HepG2 (cell line): ENCODE results near the gene GRK6. TPM values are rescaled to one million over a fixed set of nuclear protein-coding genes. Genes with fewer than 3 reads are reported as not detected.

Experiments used
- ATAC-seq: fragments of 200-7000 bp; cut with Tn5 transposase; 3 replicates; pipeline ENCODE4 v1.9.1; 2020; ENCODE audit warnings: mild to moderate bottlenecking, moderate library complexity
- BruUV-seq: library from RNA; stranded (reverse); fragments of 400-500 nt; replicated peaks from 2 replicates; lab custom pipeline; 2021; lab: Mats Ljungman, UMichigan
- CTCF ChIA-PET: fragments of 300-600 bp; formaldehyde crosslinking; extraction: SDS; loops from one replicate; lab custom pipeline; 2021; ENCODE audit warnings: low total read pairs, inconsistent platforms, low intra/inter-chr PET ratio; lab: Yijun Ruan, JAX
- POLR2A ChIA-PET: fragments of 350-600 bp; sonication (Branson Sonifier 250); formaldehyde crosslinking; loops from one replicate; lab custom pipeline; 2020; ENCODE audit warnings: antibody characterized with exemption, inconsistent platforms; lab: Yijun Ruan, JAX
- DNase-seq: peaks from one replicate; pipeline ENCODE4 v3.0.0-alpha.2; 2015; ENCODE audit warnings: low spot score
- FAIRE-seq: peaks from 3 replicates; lab custom pipeline; 2011; peaks lifted over from hg19 to GRCh38; lab: Jason Lieb, UNC
- H2AFZ ChIP-seq: one replicate; pipeline ENCODE4 v1.6.1; 2011; ENCODE audit warnings: low read length, inconsistent platforms
- H3K27ac ChIP-seq: fragments of 300-600 bp; 3 replicates; pipeline ENCODE4 v1.8.0; 2011; ENCODE audit warnings: mixed run types, mild to moderate bottlenecking, mixed read lengths, low read length, inconsistent platforms; ENCODE audit not compliant: insufficient read depth; ENCODE audit errors: extremely low read length
- H3K27me3 ChIP-seq, 2 experiments: fragments of 200-600 bp in 1 of 2; 2 replicates in 1 of 2; 3 replicates in 1 of 2; pipeline versions ENCODE4 v1.6.0 to v1.8.0; 2011; ENCODE audit warnings: low read length in 2 of 2, mild to moderate bottlenecking in 2 of 2, moderate library complexity in 2 of 2, inconsistent platforms in 1 of 2; ENCODE audit not compliant: insufficient read depth in 2 of 2, control insufficient read depth in 1 of 2
- H3K36me3 ChIP-seq, 2 experiments: fragments of 200-600 bp in 1 of 2; replicated peaks in 1 of 2; 2 replicates in 1 of 2; 3 replicates in 1 of 2; pipeline versions ENCODE4 v1.5.1 to v1.8.0; 2011; ENCODE audit warnings: low read length in 2 of 2, inconsistent platforms in 1 of 2; ENCODE audit not compliant: insufficient read depth in 2 of 2, control insufficient read depth in 1 of 2
- H3K4me1 ChIP-seq: 2 replicates; pipeline ENCODE4 v1.5.1; 2012; ENCODE audit warnings: low read length, inconsistent platforms; ENCODE audit not compliant: insufficient read depth
- H3K4me2 ChIP-seq: 2 replicates; pipeline ENCODE4 v1.6.0; 2011; ENCODE audit warnings: low read depth, low read length, inconsistent platforms
- H3K4me3 ChIP-seq, 3 experiments: fragments of 200-600 bp in 1 of 3; sonication (generic), shearing (Covaris generic) in 1 of 3; replicated peaks in 1 of 3; 2 replicates each; pipeline ENCODE4 v1.5.1; 2011 to 2016; ENCODE audit warnings: low read length in 3 of 3, inconsistent platforms in 2 of 3, low read depth in 2 of 3, mild to moderate bottlenecking in 2 of 3, control low read depth in 1 of 3, mixed read lengths in 1 of 3; ENCODE audit not compliant: insufficient read depth in 1 of 3
- H3K79me2 ChIP-seq: one replicate; pipeline ENCODE4 v1.6.1; 2011; ENCODE audit warnings: low read length, inconsistent platforms; ENCODE audit not compliant: insufficient read depth
- H3K9ac ChIP-seq: 2 replicates; pipeline ENCODE4 v1.6.0; 2011; ENCODE audit warnings: mild to moderate bottlenecking, low read depth, low read length, inconsistent platforms; ENCODE audit not compliant: insufficient read depth
- H3K9me3 ChIP-seq: 2 replicates; pipeline ENCODE4 v1.5.1; 2012; ENCODE audit warnings: mild to moderate bottlenecking, low read length
- H4K20me1 ChIP-seq: 2 replicates; pipeline ENCODE4 v1.6.0; 2011; ENCODE audit warnings: inconsistent platforms, mild to moderate bottlenecking, low read length, moderate library complexity; ENCODE audit not compliant: insufficient read depth
- HNRNPK ChIP-seq: fragments of 200-400 bp; formaldehyde crosslinking; IDR thresholded peaks from 2 replicates; pipeline ENCODE4 v1.6.1; 2018; ENCODE audit warnings: low read length, low read depth, moderate library complexity, mild to moderate bottlenecking; ENCODE audit not compliant: poor library complexity, severe bottlenecking
- MAFF ChIP-seq: IDR thresholded peaks from 2 replicates; pipeline ENCODE4 v1.6.1; 2011; ENCODE audit warnings: low read depth, low read length, improper control_type of control experiment
- MAFK ChIP-seq, 2 experiments: IDR thresholded peaks in 1 of 2; conservative IDR thresholded peaks in 1 of 2; 2 replicates each; pipeline ENCODE4 v1.6.1; 2011; ENCODE audit warnings: improper control_type of control experiment in 2 of 2, low read length in 2 of 2
- ZSCAN30 ChIP-seq: sonication (generic); formaldehyde crosslinking; IDR thresholded peaks from 2 replicates; pipeline ENCODE4 v1.5.0; 2020; ENCODE audit warnings: mild to moderate bottlenecking, missing genetic modification reagents
- WGBS: methylation state at CpG from one replicate; pipeline ENCODE4 v1.1.6; 2017; ENCODE audit warnings: low lambda C conversion rate; 5-methylcytosine and 5-hydroxymethylcytosine counted together
- in situ Hi-C: cut with HindIII; loops from 2 replicates; pipeline ENCODE4 v1.10.0; 2017; ENCODE audit warnings: low pct_unique_long_range_greater_than_20kb; ENCODE audit not compliant: extremely low pct_ligation_motif_present
- intact Hi-C: fragments of 100-400 bp; cut with micrococcal nuclease; formaldehyde crosslinking; loops from one replicate; pipeline ENCODE4 v1.10.0; 2022; ENCODE audit not compliant: unreplicated experiment
- polyA plus RNA-seq, 8 experiments: library from polyadenylated mRNA; depleted of rRNA in 3 of 8; stranded (reverse) in 7 of 8; unstranded in 1 of 8; fragments of >200 nt; fragmentation: Illumina TruSeq in 4 of 8; extraction: Trizol in 4 of 8; gene quantifications; 2 replicates each; pipeline versions ENCODE4 v1.2.1 to v1.2.3, GENCODE V29; 2011 to 2016; ENCODE audit warnings: low read depth in 4 of 8, missing spikeins in 1 of 8, mixed read lengths in 1 of 8; ENCODE audit not compliant: insufficient read depth in 1 of 8
- total RNA-seq, 5 experiments: library from RNA; depleted of rRNA; stranded (reverse); fragments of >200 nt; fragmentation: Illumina TruSeq; extraction: Trizol; gene quantifications; 2 replicates each; pipeline ENCODE4 v1.2.3, GENCODE V29; 2016; ENCODE audit warnings: low read depth in 1 of 5
- TF ChIP-seq, protein P1 (sequence below): sonication (generic); formaldehyde crosslinking; IDR thresholded peaks from 2 replicates; pipeline ENCODE4 v1.5.0; 2020; ENCODE audit warnings: missing genetic modification reagents

GRK6 gene
- total and polyA plus RNA-seq, 2 of the 13 experiments (the other 11 are each of a cell fraction or from before 2014, with no cell fraction given), result 13.2 to 19.9 TPM

DNA sequence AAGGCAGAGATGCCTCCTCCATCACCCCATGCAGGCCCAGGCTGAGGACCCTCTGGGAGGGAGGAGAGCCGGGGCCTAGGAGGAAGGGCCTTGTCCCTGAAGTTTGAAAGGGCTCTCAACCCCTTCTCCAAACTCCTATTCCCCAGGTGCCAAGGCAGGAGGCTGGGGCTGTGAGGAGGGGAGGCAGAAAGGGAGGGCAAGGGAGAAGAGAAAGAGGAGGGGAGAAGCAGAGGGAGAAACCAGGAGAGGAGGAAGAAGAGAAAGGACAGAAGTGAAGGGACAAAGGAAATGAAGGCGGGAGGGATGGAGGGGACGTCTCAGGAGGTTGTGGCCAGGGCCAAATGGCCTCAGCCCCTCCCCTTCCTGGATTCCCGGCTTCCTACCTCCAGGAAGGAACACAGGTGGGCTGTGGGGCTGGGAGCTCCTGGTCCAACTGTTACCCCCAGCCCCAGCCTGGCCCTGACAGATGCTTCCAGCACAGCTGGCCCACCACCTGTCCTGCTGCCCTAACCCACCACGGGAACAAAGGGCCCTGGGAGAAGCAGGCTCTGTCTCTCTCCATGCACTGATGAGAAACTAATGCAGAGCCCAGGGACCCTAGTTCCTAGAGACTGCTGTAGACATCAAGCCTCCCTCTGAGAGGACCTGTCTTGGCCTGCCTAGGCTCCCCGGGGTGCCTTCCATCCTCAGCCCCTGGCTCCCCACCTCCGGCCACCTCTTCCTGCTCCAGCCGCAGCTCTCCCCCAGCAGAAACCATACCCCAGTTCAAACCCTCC lies 43.5 kb downstream of the GRK6 start:
- Histone ChIP-seq H4K20me1 (peaks cover 9% of the 10 kb centered on the region; the same call in 1 of the 2 replicates), H3K4me2 (no peak overlapping the region), H3K27ac (no peak overlapping the region), H3K4me3 (no peak overlapping the region), H3K79me2 (peaks cover 3% of the 10 kb centered on the region), H2AFZ (no peak overlapping the region), H3K9ac (no peak overlapping the region), H3K9me3 (no peaks in the 10 kb centered on the region), H3K27me3 (no peaks in the 10 kb centered on the region), H3K36me3 (peaks cover 3 to 16% of the 10 kb centered on the region in 2 experiments; a peak in 3 of 5 replicates), H3K4me1 (peaks cover 28% of the 10 kb centered on the region)
- ChIA-PET CTCF (no interaction called here), POLR2A (no interaction called here)
- 87% methylated on average over 6 of the region's 8 CpGs for WGBS
- intact Hi-C loops (no loop called here), in situ Hi-C loops (loop anchor here (25.0 kb wide), 1 partner anchor 358 kb away; no protein-coding TSS in a partner anchor)
- BruUV-seq, result no TSS peak
- TF ChIP-seq ZSCAN30 (CRISPR knock-in tag), result no peak
- no peak for DNase-seq
- no peak for FAIRE-seq
- no peak for ATAC-seq

DNA sequence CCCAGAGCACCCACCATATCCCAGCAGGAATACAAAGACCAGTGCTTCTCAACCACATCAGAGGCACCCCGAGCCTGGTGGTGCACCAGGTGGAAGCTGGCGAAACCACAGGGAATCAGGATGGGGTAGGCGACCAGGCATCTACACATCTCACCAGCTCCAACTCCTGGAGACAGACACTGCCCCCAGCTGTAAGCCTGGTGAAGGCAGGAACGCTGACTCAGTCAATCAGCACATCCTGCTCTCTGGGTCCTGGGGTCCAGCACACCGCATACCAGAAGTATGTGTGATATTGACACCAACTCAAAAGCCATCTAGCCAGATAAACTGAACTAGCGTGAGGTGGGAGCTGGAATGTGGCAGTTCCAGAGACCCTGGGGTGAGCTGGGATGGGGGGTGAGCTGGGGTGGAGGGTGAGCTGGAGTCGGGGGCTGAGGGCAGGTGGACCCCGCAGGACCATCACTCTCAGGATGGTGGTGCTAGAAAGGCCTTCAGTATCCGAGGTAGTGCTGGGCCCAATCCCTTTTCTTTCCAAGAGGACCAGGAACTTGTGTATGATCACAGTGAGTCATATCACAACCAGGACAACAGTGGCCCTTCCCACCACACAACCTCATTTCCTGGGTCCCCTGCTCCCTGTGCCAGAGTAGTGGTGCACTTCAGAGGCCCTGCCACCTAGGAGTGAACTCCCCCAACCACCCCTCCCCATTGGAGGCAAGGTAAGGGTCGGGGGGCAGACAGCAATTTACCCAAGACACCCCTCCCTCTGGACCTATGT lies 44.5 kb downstream of the GRK6 start:
- no peak overlapping the region for H2AFZ ChIP-seq
- CTCF ChIA-PET, result no interaction called here
- no peak for FAIRE-seq
- H3K27ac ChIP-seq, result no peak overlapping the region
- TF ChIP-seq, protein P1, sequence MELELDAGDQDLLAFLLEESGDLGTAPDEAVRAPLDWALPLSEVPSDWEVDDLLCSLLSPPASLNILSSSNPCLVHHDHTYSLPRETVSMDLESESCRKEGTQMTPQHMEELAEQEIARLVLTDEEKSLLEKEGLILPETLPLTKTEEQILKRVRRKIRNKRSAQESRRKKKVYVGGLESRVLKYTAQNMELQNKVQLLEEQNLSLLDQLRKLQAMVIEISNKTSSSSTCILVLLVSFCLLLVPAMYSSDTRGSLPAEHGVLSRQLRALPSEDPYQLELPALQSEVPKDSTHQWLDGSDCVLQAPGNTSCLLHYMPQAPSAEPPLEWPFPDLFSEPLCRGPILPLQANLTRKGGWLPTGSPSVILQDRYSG (CRISPR knock-in tag), result no peak
- peak; percentile 65 to 85 for TF ChIP-seq MAFK (conservative IDR thresholded peaks at IDR 0.05 in 1 of 2, IDR thresholded peaks at IDR 0.05 in 1 of 2; ENCODE audit: low read length in 2 of 2)
- TF ChIP-seq MAFF, result peak; percentile 69
- TF ChIP-seq HNRNPK, result no peak
- ATAC-seq, result no peak
- peaks cover 2 to 9% of the 10 kb centered on the region in 2 experiments; a peak in 3 of 5 replicates for H3K36me3 ChIP-seq
- H3K27me3 ChIP-seq, result no peaks in the 10 kb centered on the region
- 88% methylated on average over 7 of the region's 10 CpGs for WGBS
- DNase-seq, result peak; percentile 23
- no peak overlapping the region; the same call in 1 of the 2 replicates for H3K4me2 ChIP-seq
- H3K79me2 ChIP-seq, result peaks cover 3% of the 10 kb centered on the region
- H3K4me3 ChIP-seq, result no peak overlapping the region
- peaks cover 9% of the 10 kb centered on the region; the same call in 1 of the 2 replicates for H4K20me1 ChIP-seq
- TSS peak; percentile 39 for BruUV-seq
- POLR2A ChIA-PET, result interaction anchor here (2.6 to 2.8 kb wide), 2 partner anchors 13 to 92 kb away, joined by 10 to 17 read pairs; no protein-coding TSS in a partner anchor
- no peak overlapping the region for H3K9ac ChIP-seq
- intact Hi-C loops, result no loop called here
- peaks cover 38% of the 10 kb centered on the region for H3K4me1 ChIP-seq
- in situ Hi-C loops, result loop anchor here (25.0 kb wide), 1 partner anchor 359 kb away; no protein-coding TSS in a partner anchor
- H3K9me3 ChIP-seq, result no peaks in the 10 kb centered on the region
